Endothelial cell of umbilical vein (primary cell): ENCODE results near the gene MAST4. TPM values are rescaled to one million over a fixed set of nuclear protein-coding genes. Genes with fewer than 3 reads are reported as not detected.

Experiments used
- BruUV-seq: library from RNA; stranded (reverse); fragments of 400-500 nt; replicated peaks from 2 replicates; lab custom pipeline; 2021; lab: Mats Ljungman, UMichigan
- CTCF ChIA-PET: fragments of 300-600, 350-600 bp; sonication (Branson Sonifier 250); formaldehyde crosslinking; loops from one replicate; lab custom pipeline; 2021; ENCODE audit warnings: antibody characterized with exemption, inconsistent platforms; lab: Charles Lee
- POLR2A ChIA-PET: fragments of 300-600, 350-600 bp; sonication (Branson Sonifier 250); formaldehyde crosslinking; loops from one replicate; lab custom pipeline; 2021; ENCODE audit warnings: antibody characterized with exemption, inconsistent platforms; lab: Charles Lee
- DNase-seq: peaks from one replicate; pipeline ENCODE4 v3.0.0-alpha.2; 2011; ENCODE audit warnings: low read depth, low spot score
- FAIRE-seq: peaks from 2 replicates; lab custom pipeline; 2011; peaks lifted over from hg19 to GRCh38; lab: Jason Lieb, UNC
- H2AFZ ChIP-seq: 2 replicates; pipeline ENCODE4 v1.6.0; 2012; ENCODE audit warnings: low read depth, low read length, control low read depth, inconsistent platforms
- H3K27ac ChIP-seq: 2 replicates; pipeline ENCODE4 v1.5.1; 2011; ENCODE audit warnings: low read depth, mild to moderate bottlenecking, control low read depth, low read length, moderate library complexity; ENCODE audit not compliant: insufficient read depth
- H3K27me3 ChIP-seq, 2 experiments: 2 replicates each; pipeline versions ENCODE4 v1.6.0 to v1.6.1; 2011; ENCODE audit warnings: low read length in 2 of 2, mixed read lengths in 1 of 2; ENCODE audit not compliant: control insufficient read depth in 2 of 2, insufficient read depth in 2 of 2
- H3K36me3 ChIP-seq, 2 experiments: 2 replicates in 1 of 2; 3 replicates in 1 of 2; pipeline ENCODE4 v1.5.1; 2011; ENCODE audit warnings: low read length in 2 of 2, mild to moderate bottlenecking in 1 of 2, moderate library complexity in 1 of 2; ENCODE audit not compliant: control insufficient read depth in 2 of 2, insufficient read depth in 2 of 2; ENCODE audit errors: extremely low read depth in 1 of 2
- H3K4me1 ChIP-seq: 3 replicates; pipeline ENCODE4 v1.5.1; 2011; ENCODE audit warnings: mild to moderate bottlenecking, low read length; ENCODE audit not compliant: control insufficient read depth, insufficient read depth; ENCODE audit errors: extremely low read depth
- H3K4me2 ChIP-seq: 2 replicates; pipeline ENCODE4 v1.6.1; 2011; ENCODE audit warnings: low read length, control low read depth, mixed read lengths; ENCODE audit not compliant: insufficient read depth
- H3K4me3 ChIP-seq, 3 experiments: fragments of 200-600 bp in 1 of 3; sonication (generic), shearing (Covaris generic) in 1 of 3; replicated peaks in 1 of 3; 2 replicates each; pipeline ENCODE4 v1.5.1; 2011 to 2016; ENCODE audit warnings: control low read depth in 3 of 3, low read length in 3 of 3, mild to moderate bottlenecking in 2 of 3, inconsistent platforms in 1 of 3, low read depth in 1 of 3, moderate library complexity in 1 of 3; ENCODE audit not compliant: insufficient read depth in 1 of 3
- H3K79me2 ChIP-seq: 2 replicates; pipeline ENCODE4 v1.6.0; 2012; ENCODE audit warnings: low read length, inconsistent platforms; ENCODE audit not compliant: control insufficient read depth, insufficient read depth
- H3K9ac ChIP-seq: replicated peaks from 2 replicates; pipeline ENCODE3; 2011; ENCODE audit warnings: low read length, control low read depth; ENCODE audit not compliant: insufficient read depth; ENCODE audit errors: extremely low read depth
- H3K9me1 ChIP-seq: replicated peaks from 3 replicates; pipeline ENCODE4 v1.6.0; 2011; ENCODE audit warnings: mild to moderate bottlenecking, low read length; ENCODE audit not compliant: control insufficient read depth, insufficient read depth; ENCODE audit errors: extremely low read depth
- H3K9me3 ChIP-seq: replicated peaks from 2 replicates; pipeline ENCODE4 v1.5.1; 2012; ENCODE audit warnings: low read length, inconsistent platforms; ENCODE audit not compliant: control insufficient read depth, insufficient read depth
- H4K20me1 ChIP-seq: replicated peaks from 2 replicates; pipeline ENCODE3; 2011; ENCODE audit warnings: mild to moderate bottlenecking, low read length; ENCODE audit not compliant: control insufficient read depth, insufficient read depth; ENCODE audit errors: extremely low read depth
- EZH2 ChIP-seq: IDR thresholded peaks from 2 replicates; pipeline ENCODE4 v1.6.1; 2012; ENCODE audit warnings: borderline replicate concordance, low read depth, mild to moderate bottlenecking, moderate library complexity, low read length, inconsistent platforms; ENCODE audit not compliant: severe bottlenecking
- FOS ChIP-seq: IDR thresholded peaks from 2 replicates; pipeline ENCODE4 v1.6.1; 2011; ENCODE audit warnings: mild to moderate bottlenecking, low read length, moderate library complexity, borderline replicate concordance; ENCODE audit not compliant: insufficient read depth
- GATA2 ChIP-seq: IDR thresholded peaks from 2 replicates; pipeline ENCODE4 v1.7.0; 2011; ENCODE audit warnings: low read depth, mild to moderate bottlenecking, moderate library complexity, mixed read lengths, low read length; ENCODE audit not compliant: insufficient read length, insufficient read depth
- JUN ChIP-seq: IDR thresholded peaks from 2 replicates; pipeline ENCODE4 v1.6.1; 2011; ENCODE audit warnings: borderline replicate concordance, low read depth; ENCODE audit not compliant: insufficient read length, insufficient read depth
- MYC ChIP-seq: IDR thresholded peaks from one replicate; pipeline ENCODE4 v1.6.1; 2011; ENCODE audit warnings: mild to moderate bottlenecking, low read depth, low read length
- POLR2A ChIP-seq: IDR thresholded peaks from 2 replicates; pipeline ENCODE4 v1.6.1; 2012; ENCODE audit warnings: low read depth, mild to moderate bottlenecking, control low read depth, low read length
- POLR2AphosphoS5 ChIP-seq: IDR thresholded peaks from 2 replicates; pipeline ENCODE4 v1.6.1; 2012; ENCODE audit warnings: low read depth, mild to moderate bottlenecking, control low read depth, low read length, moderate library complexity; ENCODE audit not compliant: insufficient read depth
- dilution Hi-C: fragments of 300-500 bp; cut with MboI; formaldehyde crosslinking; loops from one replicate; pipeline ENCODE4 v1.15.0; 2019; ENCODE audit warnings: low sequenced_read_pairs; ENCODE audit not compliant: extremely low pct_ligation_motif_present
- intact Hi-C: fragments of 100-400 bp; cut with micrococcal nuclease; formaldehyde crosslinking; loops from one replicate; pipeline ENCODE4 v1.10.0; 2022
- polyA plus RNA-seq, 4 experiments: library from polyadenylated mRNA; depleted of rRNA in 3 of 4; stranded (reverse) in 3 of 4; unstranded in 1 of 4; fragments of >200 nt; gene quantifications; 2 replicates each; pipeline versions ENCODE4 v1.2.1 to v1.2.3, GENCODE V29; 2011 to 2012; ENCODE audit warnings: missing spikeins in 1 of 4
- total RNA-seq: library from RNA; stranded (reverse); gene quantifications from 2 replicates; pipeline ENCODE4 v1.2.3, GENCODE V29; 2021
- TF ChIP-seq, protein P1 (sequence below), 2 donors: IDR thresholded peaks; 1 replicate in 1 of 2; 2 replicates in 1 of 2; pipeline ENCODE4 v1.5.1; 2011; ENCODE audit warnings: low read length in 2 of 2, mild to moderate bottlenecking in 2 of 2, moderate library complexity in 2 of 2, control low read depth in 1 of 2, inconsistent platforms in 1 of 2, low read depth in 1 of 2; ENCODE audit not compliant: insufficient read depth in 1 of 2; ENCODE audit errors: extremely low read depth in 1 of 2
- TF ChIP-seq, protein P2 (sequence below): IDR thresholded peaks from 2 replicates; pipeline ENCODE4 v1.6.1; 2011; ENCODE audit not compliant: insufficient read depth, insufficient read length

Gene MAST4
- total and polyA plus RNA-seq, 2 donors (not counting 3 experiments of a cell fraction or from before 2014, with no cell fraction given), result 40.2 to 116 TPM

DNA sequence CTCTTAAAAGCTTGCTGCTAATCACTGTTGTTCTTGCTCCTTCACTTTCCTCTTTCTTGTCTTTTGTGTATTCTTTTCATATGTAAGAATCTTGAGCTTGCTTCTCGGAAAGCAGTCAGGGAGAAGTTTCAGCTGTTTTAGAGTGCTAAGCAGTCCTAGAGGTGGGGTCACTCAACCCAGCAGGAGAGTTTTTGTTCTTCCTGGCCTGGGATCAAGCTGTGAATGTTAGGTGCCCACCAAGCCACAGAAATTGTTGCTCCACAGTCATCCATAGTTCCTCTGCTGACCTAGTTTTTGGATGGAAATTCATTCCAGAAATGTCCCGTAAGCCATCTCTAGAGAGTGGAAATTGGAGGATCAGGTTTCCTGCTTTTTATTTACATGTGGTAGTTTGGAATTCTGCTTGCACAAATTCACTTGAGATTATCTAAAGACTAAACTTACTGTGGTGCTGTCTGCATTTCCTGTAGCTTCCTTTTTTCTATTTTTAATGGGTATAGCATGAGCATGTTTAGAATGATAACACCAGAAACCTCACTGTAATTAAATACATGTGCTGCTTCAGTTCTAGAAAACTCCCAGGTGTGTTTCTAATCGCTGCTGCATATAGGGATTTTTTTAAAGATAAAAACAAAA lies 108.7 kb downstream of the MAST4 start:
- Histone ChIP-seq H3K4me2 (no peak overlapping the region), H3K36me3 (no peaks in the 10 kb centered on the region), H4K20me1 (no peaks in the 10 kb centered on the region), H3K27ac (no peak overlapping the region), H3K27me3 (peaks cover 2% of the 10 kb centered on the region in 2 experiments), H3K9me3 (no peaks in the 10 kb centered on the region), H3K9me1 (no peaks in the 10 kb centered on the region), H3K9ac (no peak overlapping the region), H3K4me3 (no peak overlapping the region), H2AFZ (no peak overlapping the region), H3K4me1 (no peaks in the 10 kb centered on the region), H3K79me2 (no peaks in the 10 kb centered on the region)
- dilution Hi-C loops (no loop called here), intact Hi-C loops (no loop called here)
- DNase-seq (no peak), FAIRE-seq (no peak)
- no TSS peak for BruUV-seq
- TF ChIP-seq MYC (no peak), GATA2 (no peak), EZH2 (no peak), JUN (no peak), POLR2AphosphoS5 (no peak), FOS (no peak), POLR2A (no peak)
- TF ChIP-seq, protein P1, sequence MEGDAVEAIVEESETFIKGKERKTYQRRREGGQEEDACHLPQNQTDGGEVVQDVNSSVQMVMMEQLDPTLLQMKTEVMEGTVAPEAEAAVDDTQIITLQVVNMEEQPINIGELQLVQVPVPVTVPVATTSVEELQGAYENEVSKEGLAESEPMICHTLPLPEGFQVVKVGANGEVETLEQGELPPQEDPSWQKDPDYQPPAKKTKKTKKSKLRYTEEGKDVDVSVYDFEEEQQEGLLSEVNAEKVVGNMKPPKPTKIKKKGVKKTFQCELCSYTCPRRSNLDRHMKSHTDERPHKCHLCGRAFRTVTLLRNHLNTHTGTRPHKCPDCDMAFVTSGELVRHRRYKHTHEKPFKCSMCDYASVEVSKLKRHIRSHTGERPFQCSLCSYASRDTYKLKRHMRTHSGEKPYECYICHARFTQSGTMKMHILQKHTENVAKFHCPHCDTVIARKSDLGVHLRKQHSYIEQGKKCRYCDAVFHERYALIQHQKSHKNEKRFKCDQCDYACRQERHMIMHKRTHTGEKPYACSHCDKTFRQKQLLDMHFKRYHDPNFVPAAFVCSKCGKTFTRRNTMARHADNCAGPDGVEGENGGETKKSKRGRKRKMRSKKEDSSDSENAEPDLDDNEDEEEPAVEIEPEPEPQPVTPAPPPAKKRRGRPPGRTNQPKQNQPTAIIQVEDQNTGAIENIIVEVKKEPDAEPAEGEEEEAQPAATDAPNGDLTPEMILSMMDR (IDR thresholded peaks at IDR 0.05; ENCODE audit: extremely low read depth in 1 of 2, insufficient read depth in 1 of 2, low read depth in 1 of 2, low read length in 2 of 2), result no peak
- TF ChIP-seq, protein P2, sequence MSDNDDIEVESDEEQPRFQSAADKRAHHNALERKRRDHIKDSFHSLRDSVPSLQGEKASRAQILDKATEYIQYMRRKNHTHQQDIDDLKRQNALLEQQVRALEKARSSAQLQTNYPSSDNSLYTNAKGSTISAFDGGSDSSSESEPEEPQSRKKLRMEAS, result no peak
- POLR2A ChIA-PET, result no interaction called here
- CTCF ChIA-PET, result interaction anchor here (1.0 kb wide), 1 partner anchor 399 kb away, joined by 3 read pairs; no protein-coding TSS in a partner anchor
